MM.1S (cell line): Measurements from ENCODE around the gene SLU7.

Source experiments
- CTCF ChIP-seq: fragments of 300-600 bp; sonication (generic); IDR thresholded peaks from 2 replicates; pipeline ENCODE4 v1.5.1; 2016; ENCODE audit warnings: antibody characterized with exemption, low read length, mixed read lengths
- EZH2 ChIP-seq: fragments of 300-600 bp; sonication (generic); optimal IDR thresholded peaks from 2 replicates; pipeline ENCODE3; 2017; ENCODE audit warnings: low read depth, mild to moderate bottlenecking, antibody characterized with exemption, low read length, mixed read lengths
- EZH2phosphoT487 ChIP-seq: fragments of 300-600 bp; sonication (generic); IDR thresholded peaks from 2 replicates; pipeline ENCODE4 v1.6.1; 2018; ENCODE audit warnings: antibody characterized with exemption, low read length

- no peak for TF ChIP-seq CTCF
- no peak for TF ChIP-seq EZH2
- no peak for TF ChIP-seq EZH2phosphoT487
These were observed 48.7 kb downstream of the SLU7 start, which contains the start of gene C1QTNF2 for GRCh38 chr5:160369990-160370712.
